Nephron (organoid): ENCODE measurements around the gene WEE2.
"Not testable (repeated sequence)": the region's sequence is repeated elsewhere in the genome, so short reads cannot be mapped to it uniquely, and the experiment has no call there.

ENCODE experiments used
- H3K27ac Mint-ChIP-seq, 3 experiments: 2 replicates each; pipeline ENCODE4 v1.8.0; 2020; ENCODE audit warnings: mixed read lengths in 3 of 3, mild to moderate bottlenecking in 2 of 3, moderate library complexity in 1 of 3
- H3K27me3 Mint-ChIP-seq: 2 replicates; pipeline ENCODE4 v1.8.0; 2021; ENCODE audit warnings: low read depth, mild to moderate bottlenecking, moderate library complexity, mixed read lengths
- H3K36me3 Mint-ChIP-seq: 2 replicates; pipeline ENCODE4 v1.8.0; 2020; ENCODE audit warnings: low read depth, mixed read lengths
- H3K4me1 Mint-ChIP-seq: 2 replicates; pipeline ENCODE4 v1.8.0; 2020; ENCODE audit warnings: mixed read lengths
- H3K4me3 Mint-ChIP-seq, 3 experiments: 2 replicates each; pipeline ENCODE4 v1.8.0; 2020; ENCODE audit warnings: mild to moderate bottlenecking in 3 of 3, mixed read lengths in 3 of 3, moderate library complexity in 2 of 3
- H3K9me3 Mint-ChIP-seq: 2 replicates; pipeline ENCODE4 v1.8.0; 2020; ENCODE audit warnings: mixed read lengths
- TF ChIP-seq, protein P1 (sequence below), 3 experiments: fragments of 200-600 bp; sonication (generic); IDR thresholded peaks; one replicate each; pipeline ENCODE4 v1.5.0; 2021; ENCODE audit warnings: antibody characterized with exemption in 3 of 3; ENCODE audit not compliant: unreplicated experiment in 3 of 3

Gene WEE2

DNA sequence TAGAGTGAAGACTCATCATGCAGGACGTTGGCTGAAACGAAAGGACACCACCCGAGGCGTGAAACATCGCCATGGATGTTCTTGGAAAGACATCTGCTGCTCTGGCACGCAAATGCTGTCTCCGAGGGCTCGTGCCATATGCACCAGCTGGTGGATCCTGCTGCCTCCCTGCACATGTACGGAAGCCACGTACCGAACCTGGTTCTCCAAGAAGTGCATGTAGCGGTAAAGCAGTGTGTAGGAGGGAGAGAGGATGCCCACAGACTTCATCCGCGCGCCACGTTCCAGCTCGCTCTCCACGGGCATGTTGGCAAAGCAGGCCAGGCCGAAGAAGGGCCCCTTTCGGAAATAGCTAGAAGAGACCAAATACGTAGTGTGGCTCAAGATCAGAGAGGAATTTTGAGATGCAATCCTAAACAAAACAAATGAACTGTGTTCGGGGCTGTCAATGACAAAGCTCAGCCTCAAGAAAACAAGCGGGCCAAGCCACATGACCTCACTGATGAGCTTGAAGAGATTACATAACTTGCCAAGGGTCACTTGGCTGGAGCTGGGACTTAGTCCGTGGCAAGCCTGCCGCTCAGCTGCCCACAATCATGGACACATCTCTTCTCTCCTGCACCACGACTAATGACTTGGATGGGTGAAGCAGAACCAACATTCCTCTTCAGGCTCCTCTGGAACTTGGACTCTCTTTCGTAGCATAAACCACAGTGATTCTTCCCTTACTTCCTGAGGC, 22.7 kb upstream of the WEE2 start:
- H3K9me3 Mint-ChIP-seq, result no peaks in the 10 kb centered on the region
- H3K4me1 Mint-ChIP-seq, result no peaks in the 10 kb centered on the region
- H3K27ac Mint-ChIP-seq, result no peak overlapping the region
- H3K27me3 Mint-ChIP-seq, result no peaks in the 10 kb centered on the region
- H3K4me3 Mint-ChIP-seq, result no peak overlapping the region
- TF ChIP-seq, protein P1, sequence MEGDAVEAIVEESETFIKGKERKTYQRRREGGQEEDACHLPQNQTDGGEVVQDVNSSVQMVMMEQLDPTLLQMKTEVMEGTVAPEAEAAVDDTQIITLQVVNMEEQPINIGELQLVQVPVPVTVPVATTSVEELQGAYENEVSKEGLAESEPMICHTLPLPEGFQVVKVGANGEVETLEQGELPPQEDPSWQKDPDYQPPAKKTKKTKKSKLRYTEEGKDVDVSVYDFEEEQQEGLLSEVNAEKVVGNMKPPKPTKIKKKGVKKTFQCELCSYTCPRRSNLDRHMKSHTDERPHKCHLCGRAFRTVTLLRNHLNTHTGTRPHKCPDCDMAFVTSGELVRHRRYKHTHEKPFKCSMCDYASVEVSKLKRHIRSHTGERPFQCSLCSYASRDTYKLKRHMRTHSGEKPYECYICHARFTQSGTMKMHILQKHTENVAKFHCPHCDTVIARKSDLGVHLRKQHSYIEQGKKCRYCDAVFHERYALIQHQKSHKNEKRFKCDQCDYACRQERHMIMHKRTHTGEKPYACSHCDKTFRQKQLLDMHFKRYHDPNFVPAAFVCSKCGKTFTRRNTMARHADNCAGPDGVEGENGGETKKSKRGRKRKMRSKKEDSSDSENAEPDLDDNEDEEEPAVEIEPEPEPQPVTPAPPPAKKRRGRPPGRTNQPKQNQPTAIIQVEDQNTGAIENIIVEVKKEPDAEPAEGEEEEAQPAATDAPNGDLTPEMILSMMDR (IDR thresholded peaks at IDR 0.05; ENCODE audit: unreplicated experiment in 3 of 3), result no peak
- H3K36me3 Mint-ChIP-seq, result peaks cover 32% of the 10 kb centered on the region

DNA sequence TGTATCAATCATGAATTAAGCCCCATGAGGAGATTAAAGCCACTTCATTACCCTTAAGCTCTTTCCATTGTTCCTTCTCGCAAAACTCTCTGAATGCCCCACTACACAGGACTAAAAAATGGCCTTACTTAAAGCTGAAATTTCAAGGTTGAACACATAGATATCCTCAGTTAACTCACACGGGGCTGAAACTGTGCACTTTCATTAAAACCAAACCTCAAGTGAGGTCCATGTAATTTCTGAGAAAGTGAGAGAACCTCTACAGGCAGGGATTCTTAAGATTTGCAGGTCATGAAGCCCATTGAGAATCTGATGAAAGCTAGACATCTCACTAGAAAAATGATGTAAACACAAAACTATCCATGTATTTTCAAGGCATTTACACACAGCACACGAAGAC, 22.1 kb upstream of the WEE2 start:
- H3K36me3 Mint-ChIP-seq, result peaks cover 27% of the 10 kb centered on the region
- H3K27me3 Mint-ChIP-seq, result no peaks in the 10 kb centered on the region
- no peak overlapping the region for H3K4me3 Mint-ChIP-seq
- no peaks in the 10 kb centered on the region for H3K9me3 Mint-ChIP-seq
- TF ChIP-seq, protein P1 (IDR thresholded peaks at IDR 0.05; ENCODE audit: unreplicated experiment in 3 of 3), result no peak
- no peaks in the 10 kb centered on the region for H3K4me1 Mint-ChIP-seq
- H3K27ac Mint-ChIP-seq, result no peak overlapping the region

DNA sequence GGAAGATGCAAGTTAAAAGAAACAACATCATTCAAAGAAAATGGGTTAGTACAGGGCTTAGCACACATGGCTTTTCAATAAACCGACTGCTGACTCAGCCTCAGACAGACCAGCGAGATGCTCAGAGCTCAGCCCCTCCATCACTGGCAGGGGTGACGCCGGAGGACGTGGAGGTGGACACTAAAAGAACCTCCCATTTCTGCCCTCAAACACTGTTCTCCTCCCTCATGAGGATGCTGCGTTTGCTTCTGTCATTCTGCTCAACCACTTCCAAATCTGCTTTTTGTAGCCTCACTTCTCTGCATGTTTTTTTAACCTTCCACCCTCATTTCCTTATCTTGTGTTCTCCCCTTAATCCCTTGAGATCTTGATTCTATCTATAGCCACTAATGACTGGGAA, 21.5 kb upstream of the WEE2 start:
- TF ChIP-seq, protein P1 (IDR thresholded peaks at IDR 0.05; ENCODE audit: unreplicated experiment in 3 of 3), result no peak
- Mint-ChIP-seq H3K4me1 (no peaks in the 10 kb centered on the region), H3K36me3 (peaks cover 27% of the 10 kb centered on the region)

DNA sequence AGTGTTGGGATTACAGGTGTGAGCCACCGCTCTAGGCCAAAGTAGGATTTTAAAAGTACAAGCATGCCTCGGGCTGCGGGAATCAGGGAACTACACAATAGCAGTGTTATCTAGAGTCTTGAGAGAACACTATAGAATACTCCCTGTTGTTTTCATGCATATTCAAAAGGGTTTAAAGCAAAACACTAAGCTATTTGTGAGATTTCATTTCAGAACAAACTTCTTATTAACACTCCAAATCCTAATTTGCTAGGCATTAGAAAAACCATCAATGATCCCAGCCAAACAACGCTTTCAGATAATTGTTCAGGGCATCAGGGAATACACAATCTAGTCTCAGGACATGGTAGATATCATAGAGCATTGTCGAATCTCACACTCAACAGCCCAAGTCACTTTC, 20.1 kb upstream of the WEE2 start:
- Mint-ChIP-seq H3K4me1 (no peaks in the 10 kb centered on the region), H3K27ac (no peak overlapping the region), H3K9me3 (no peaks in the 10 kb centered on the region), H3K36me3 (peaks cover 17% of the 10 kb centered on the region), H3K4me3 (no peak overlapping the region), H3K27me3 (no peaks in the 10 kb centered on the region)
- TF ChIP-seq, protein P1 (IDR thresholded peaks at IDR 0.05; ENCODE audit: unreplicated experiment in 3 of 3), result no peak

More for the DNA sequence above, 21.5 kb upstream of the WEE2 start:
- Mint-ChIP-seq H3K27me3 (no peaks in the 10 kb centered on the region), H3K27ac (no peak overlapping the region), H3K4me3 (no peak overlapping the region), H3K9me3 (no peaks in the 10 kb centered on the region)

DNA sequence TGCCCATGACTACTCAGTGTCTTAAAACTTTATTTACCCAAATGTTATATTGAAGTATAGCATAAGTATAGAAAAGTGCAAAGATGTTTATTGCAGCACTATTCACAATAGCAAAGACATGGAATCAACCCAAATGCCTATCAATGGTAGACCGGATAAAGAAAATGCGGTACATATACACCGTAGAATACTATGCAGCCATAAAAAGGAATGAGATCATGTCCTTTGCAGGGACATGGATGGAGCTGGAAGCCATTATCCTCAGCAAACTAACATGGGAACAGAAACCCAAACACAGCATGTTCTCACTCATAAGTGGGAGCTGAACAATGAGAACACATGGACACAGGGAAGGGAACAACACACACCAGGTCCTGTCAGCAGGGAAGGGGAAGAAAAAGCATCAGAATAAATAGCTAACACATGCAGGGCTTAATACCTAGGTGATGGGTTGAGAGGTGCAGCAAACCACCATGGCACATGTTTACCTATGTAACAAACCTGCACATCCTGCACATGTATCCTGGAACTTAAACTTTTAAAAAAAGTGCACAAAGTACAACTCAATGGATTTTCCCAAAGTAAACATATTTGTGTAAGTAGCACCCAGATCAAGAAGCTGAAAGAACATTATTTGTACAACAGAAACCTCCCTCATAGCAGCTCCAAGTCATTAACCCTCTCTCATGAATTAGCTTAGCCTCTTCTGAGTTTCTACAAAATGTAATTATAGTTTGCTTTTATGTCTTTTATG, 18.9 kb upstream of the WEE2 start:
- not testable (repeated sequence) for H3K4me1 Mint-ChIP-seq, H3K9me3 Mint-ChIP-seq, H3K4me3 Mint-ChIP-seq, H3K27me3 Mint-ChIP-seq, H3K27ac Mint-ChIP-seq
- H3K36me3 Mint-ChIP-seq, result peaks cover 17% of the 10 kb centered on the region

DNA sequence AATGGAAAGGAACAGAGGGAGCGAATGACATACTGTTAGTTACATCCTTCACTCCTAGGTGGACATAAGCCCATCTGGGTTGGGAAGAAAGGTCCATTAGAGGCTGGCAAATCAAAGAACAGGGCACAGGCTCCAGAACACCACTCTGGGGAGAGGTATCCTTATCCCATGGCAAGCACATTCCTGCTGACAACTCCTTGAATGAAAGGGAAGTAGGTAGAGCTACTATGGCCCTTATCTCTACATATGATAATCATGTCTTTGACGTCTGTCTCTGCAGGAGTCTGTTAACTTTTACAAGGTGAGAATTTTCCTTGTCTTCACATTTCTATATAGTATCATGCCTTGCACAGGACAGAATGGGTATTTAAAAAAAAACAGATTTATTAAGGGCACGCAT, 16.6 kb upstream of the WEE2 start:
- H3K36me3 Mint-ChIP-seq, result peaks cover 6% of the 10 kb centered on the region
- TF ChIP-seq, protein P1 (IDR thresholded peaks at IDR 0.05; ENCODE audit: unreplicated experiment in 3 of 3), result no peak
- H3K9me3 Mint-ChIP-seq, result no peaks in the 10 kb centered on the region
- no peaks in the 10 kb centered on the region for H3K27me3 Mint-ChIP-seq
- no peak overlapping the region for H3K4me3 Mint-ChIP-seq
- H3K4me1 Mint-ChIP-seq, result no peaks in the 10 kb centered on the region
- no peak overlapping the region for H3K27ac Mint-ChIP-seq
